Mononuclear cell (primary cell): ENCODE results near the gene XRN2. TPM values are rescaled to one million over a fixed set of nuclear protein-coding genes. Genes with fewer than 3 reads are reported as not detected.

ENCODE experiments used
- H3K27me3 ChIP-seq: 2 replicates; pipeline ENCODE4 v1.6.0; 2011; ENCODE audit warnings: low read length, control low read depth; ENCODE audit not compliant: insufficient read depth
- H3K4me1 ChIP-seq: 2 replicates; pipeline ENCODE4 v1.5.1; 2011; ENCODE audit warnings: mild to moderate bottlenecking, low read length, control low read depth; ENCODE audit not compliant: insufficient read depth
- H3K4me3 ChIP-seq: 2 replicates; pipeline ENCODE4 v1.5.1; 2011; ENCODE audit warnings: mild to moderate bottlenecking, low read length, moderate library complexity
- H3K9me3 ChIP-seq: 2 replicates; pipeline ENCODE4 v1.5.1; 2011; ENCODE audit warnings: low read depth, mild to moderate bottlenecking, control low read depth, low read length
- total RNA-seq: library from RNA; depleted of rRNA; stranded (reverse); fragments of >200 nt; gene quantifications from one replicate; pipeline ENCODE4 v1.2.3, GENCODE V29; 2012

XRN2 gene
- total RNA-seq, 1 donor: 96.6 TPM

DNA sequence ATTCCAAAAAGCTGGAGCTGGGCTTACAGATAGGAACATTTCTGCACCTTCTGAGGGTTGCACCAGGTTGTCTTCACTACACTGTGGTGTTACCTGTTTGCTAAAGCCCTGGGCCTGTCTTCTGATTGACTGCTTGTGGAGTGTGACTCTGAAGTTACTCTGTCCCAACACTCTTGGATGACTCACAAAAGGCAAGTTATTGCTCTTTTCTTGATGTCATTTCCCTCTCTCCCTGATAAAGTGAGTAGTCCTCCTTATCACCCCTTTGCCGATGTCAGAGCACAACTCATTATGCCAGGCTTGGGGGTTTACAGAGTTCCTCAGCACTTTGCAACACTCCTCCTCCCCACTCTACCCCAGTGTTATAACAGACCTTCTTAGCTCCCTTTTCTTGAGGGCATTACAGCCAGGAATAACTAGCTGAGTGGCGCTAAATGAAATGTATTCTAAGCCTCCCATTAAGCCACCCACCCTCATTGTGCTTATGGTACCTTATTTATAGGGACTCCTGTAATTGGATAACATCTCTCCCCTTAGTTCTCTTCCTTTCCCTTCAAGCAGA, 130.3 kb downstream of the XRN2 start:
- no peaks in the 10 kb centered on the region for H3K4me1 ChIP-seq
- H3K27me3 ChIP-seq: peaks cover 5% of the 10 kb centered on the region
- no peaks in the 10 kb centered on the region for H3K9me3 ChIP-seq
- no peak overlapping the region for H3K4me3 ChIP-seq

DNA sequence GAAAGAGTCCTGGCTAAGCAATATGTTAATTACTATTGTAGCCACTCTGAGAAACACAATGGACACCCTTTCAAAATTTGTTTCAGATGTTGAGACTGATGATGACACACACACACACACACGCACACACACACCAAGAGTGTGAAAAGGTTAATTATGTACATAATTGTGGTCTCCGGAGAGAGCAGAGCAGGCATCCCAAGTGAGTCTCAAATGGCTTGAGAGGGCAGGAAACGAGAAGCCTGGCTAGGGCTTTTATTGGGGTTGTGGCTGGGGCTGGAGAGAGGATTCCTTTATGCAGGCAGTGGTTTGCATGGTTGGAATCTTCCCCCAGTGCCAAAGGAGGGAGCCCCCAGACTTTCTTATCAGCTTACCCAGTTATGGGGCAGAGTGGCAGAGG, 132.4 kb downstream of the XRN2 start:
- Histone ChIP-seq H3K9me3 (no peaks in the 10 kb centered on the region), H3K27me3 (peaks cover under 1% of the 10 kb centered on the region), H3K4me3 (no peak overlapping the region), H3K4me1 (no peaks in the 10 kb centered on the region)

DNA sequence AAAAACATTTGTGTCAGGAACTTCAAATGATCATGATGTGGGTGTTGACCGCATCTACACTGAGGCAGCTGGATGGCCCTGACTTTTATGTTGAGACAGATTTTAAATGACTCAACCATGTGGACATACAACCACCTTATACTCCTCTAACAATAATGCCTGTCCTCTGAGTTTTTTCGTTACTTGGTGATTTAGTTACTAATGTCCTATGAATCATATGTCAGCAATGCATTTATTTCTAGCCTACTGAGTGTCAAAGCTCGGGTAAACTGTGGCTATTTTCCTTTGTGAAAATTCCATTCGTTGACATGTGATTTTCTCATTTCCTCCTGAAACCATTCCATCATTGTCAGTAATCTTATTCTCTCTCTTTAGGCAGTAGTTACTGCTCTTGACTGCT, 133.1 kb downstream of the XRN2 start:
- H3K9me3 ChIP-seq: no peaks in the 10 kb centered on the region
- H3K27me3 ChIP-seq: no peaks in the 10 kb centered on the region
- no peaks in the 10 kb centered on the region for H3K4me1 ChIP-seq
- no peak overlapping the region for H3K4me3 ChIP-seq

DNA sequence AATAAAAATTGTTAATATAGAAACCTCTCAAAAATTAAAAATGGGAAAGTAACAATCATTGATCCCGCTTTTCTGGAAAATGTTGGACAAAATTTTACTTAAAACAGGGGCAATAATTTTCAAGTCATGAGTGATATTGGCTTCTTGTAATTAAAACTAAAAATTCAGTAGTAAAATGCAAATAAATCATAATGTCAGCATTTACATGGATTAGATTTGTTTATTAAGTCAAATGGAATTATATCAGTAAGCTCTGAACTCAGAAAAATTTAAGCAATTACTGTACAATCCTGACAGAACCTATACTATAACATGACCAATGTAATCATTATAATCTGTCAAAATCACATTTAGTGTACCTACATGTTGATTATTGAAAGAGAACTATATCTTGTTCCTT, 134.1 kb downstream of the XRN2 start:
- Histone ChIP-seq H3K27me3 (peaks cover 4% of the 10 kb centered on the region), H3K4me3 (no peak overlapping the region), H3K4me1 (no peaks in the 10 kb centered on the region), H3K9me3 (no peaks in the 10 kb centered on the region)

DNA sequence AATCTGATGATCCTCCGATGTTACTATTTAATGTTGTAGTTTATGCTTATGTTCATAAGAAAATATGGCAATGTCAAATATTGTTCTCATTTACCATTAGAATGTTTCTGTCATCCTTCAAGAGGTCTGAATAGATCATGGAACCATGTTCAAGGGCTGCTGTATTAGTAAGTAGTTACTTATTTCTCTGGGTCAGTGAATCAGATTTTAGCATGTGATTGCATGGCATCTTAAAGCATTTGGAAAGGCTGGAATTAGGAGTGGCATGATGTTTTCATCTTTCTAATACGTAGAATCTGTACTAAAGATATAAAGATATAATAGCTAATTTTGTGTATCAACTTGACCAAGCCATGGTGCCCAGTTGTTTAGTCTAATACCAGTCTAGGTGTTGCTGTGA, 134.7 kb downstream of the XRN2 start:
- H3K4me3 ChIP-seq: no peak overlapping the region
- H3K9me3 ChIP-seq: no peaks in the 10 kb centered on the region
- peaks cover 4% of the 10 kb centered on the region for H3K27me3 ChIP-seq
- H3K4me1 ChIP-seq: no peaks in the 10 kb centered on the region

Other genes with a start within 250 kb of the XRN2 start
- gene LINC00237, start 197.0 kb upstream of the XRN2 start, total RNA-seq: not detected
- gene KIZ, start 177.2 kb upstream of the XRN2 start, total RNA-seq: 31.3 TPM
- gene NKX2-4, start 94.2 kb downstream of the XRN2 start, total RNA-seq: not detected
- not detected for gene NKX2-2, start 210.7 kb downstream of the XRN2 start, total RNA-seq